WTC11 (cell line): Measurements from ENCODE around the gene ADPRS. TPM values are rescaled to one million over a fixed set of nuclear protein-coding genes. Genes with fewer than 3 reads are reported as not detected.

Experiments used
- ARID4B ChIP-seq: sonication (generic); formaldehyde crosslinking; IDR thresholded peaks from 2 replicates; pipeline ENCODE4 v1.8.0; 2023; ENCODE audit warnings: missing genetic modification reagents, mild to moderate bottlenecking, borderline replicate concordance
- ATF2 ChIP-seq: sonication (generic); formaldehyde crosslinking; IDR thresholded peaks from 2 replicates; pipeline ENCODE4 v1.8.1; 2022; ENCODE audit warnings: low read depth, missing genetic modification reagents, borderline replicate concordance
- ATF6 ChIP-seq: sonication (generic); formaldehyde crosslinking; IDR thresholded peaks from 2 replicates; pipeline ENCODE4 v1.8.1; 2023; ENCODE audit warnings: mild to moderate bottlenecking, missing genetic modification reagents
- CBFB ChIP-seq: sonication (generic); formaldehyde crosslinking; IDR thresholded peaks from 2 replicates; pipeline ENCODE4 v1.8.1; 2022; ENCODE audit warnings: mild to moderate bottlenecking, low read depth, missing genetic modification reagents
- EMX1 ChIP-seq: fragments of 250-450 bp; sonication (Bioruptor Pico); IDR thresholded peaks from 2 replicates; pipeline ENCODE4 v1.8.0; 2021; ENCODE audit warnings: mild to moderate bottlenecking
- ERG ChIP-seq: fragments of 250-450 bp; sonication (Bioruptor Pico); IDR thresholded peaks from 2 replicates; pipeline ENCODE4 v1.8.0; 2021; ENCODE audit warnings: mild to moderate bottlenecking
- ESRRA ChIP-seq: sonication (generic); formaldehyde crosslinking; IDR thresholded peaks from 2 replicates; pipeline ENCODE4 v1.8.1; 2022; ENCODE audit warnings: mild to moderate bottlenecking, missing genetic modification reagents, borderline replicate concordance
- FOXK1 ChIP-seq: sonication (generic); formaldehyde crosslinking; IDR thresholded peaks from 2 replicates; pipeline ENCODE4 v1.8.0; 2022; ENCODE audit warnings: mild to moderate bottlenecking, moderate library complexity, missing genetic modification reagents
- IRF1 ChIP-seq: sonication (generic); formaldehyde crosslinking; IDR thresholded peaks from 2 replicates; pipeline ENCODE4 v1.8.0; 2023; ENCODE audit warnings: missing genetic modification reagents
- MLX ChIP-seq: sonication (generic); formaldehyde crosslinking; IDR thresholded peaks from 2 replicates; pipeline ENCODE4 v1.8.1; 2023; ENCODE audit warnings: mild to moderate bottlenecking, missing genetic modification reagents, moderate library complexity
- MYBL2 ChIP-seq: sonication (generic); formaldehyde crosslinking; IDR thresholded peaks from 2 replicates; pipeline ENCODE4 v1.8.1; 2023; ENCODE audit warnings: mild to moderate bottlenecking, moderate library complexity, missing genetic modification reagents
- NR2C2 ChIP-seq: sonication (generic); formaldehyde crosslinking; IDR thresholded peaks from 2 replicates; pipeline ENCODE4 v1.8.0; 2022; ENCODE audit warnings: mild to moderate bottlenecking, missing genetic modification reagents
- RELA ChIP-seq: sonication (generic); formaldehyde crosslinking; IDR thresholded peaks from 2 replicates; pipeline ENCODE4 v1.8.1; 2022; ENCODE audit warnings: missing genetic modification reagents, mild to moderate bottlenecking, borderline replicate concordance
- SMAD3 ChIP-seq: sonication (generic); formaldehyde crosslinking; IDR thresholded peaks from 2 replicates; pipeline ENCODE4 v1.8.0; 2022; ENCODE audit warnings: missing genetic modification reagents, mild to moderate bottlenecking, borderline replicate concordance
- SP1 ChIP-seq: sonication (generic); formaldehyde crosslinking; conservative IDR thresholded peaks from 2 replicates; pipeline ENCODE4 v1.8.1; 2022; ENCODE audit warnings: missing genetic modification reagents
- TCF7 ChIP-seq: sonication (generic); formaldehyde crosslinking; IDR thresholded peaks from 2 replicates; pipeline ENCODE4 v1.8.0; 2022; ENCODE audit warnings: mild to moderate bottlenecking, low read depth, missing genetic modification reagents, moderate library complexity
- TEAD1 ChIP-seq: sonication (generic); formaldehyde crosslinking; IDR thresholded peaks from 2 replicates; pipeline ENCODE4 v1.8.0; 2022; ENCODE audit warnings: mild to moderate bottlenecking, missing genetic modification reagents
- ZBTB21 ChIP-seq: sonication (generic); formaldehyde crosslinking; IDR thresholded peaks from 2 replicates; pipeline ENCODE4 v1.8.1; 2023; ENCODE audit warnings: mild to moderate bottlenecking, missing genetic modification reagents, borderline replicate concordance
- ZNF219 ChIP-seq: sonication (generic); formaldehyde crosslinking; IDR thresholded peaks from 2 replicates; pipeline ENCODE4 v1.8.0; 2023; ENCODE audit warnings: missing genetic modification reagents, mild to moderate bottlenecking, borderline replicate concordance
- ZNF263 ChIP-seq: sonication (generic); formaldehyde crosslinking; IDR thresholded peaks from 2 replicates; pipeline ENCODE4 v1.8.1; 2022; ENCODE audit warnings: low read depth, mild to moderate bottlenecking, moderate library complexity, missing genetic modification reagents
- ZNF281 ChIP-seq: sonication (generic); formaldehyde crosslinking; IDR thresholded peaks from 2 replicates; pipeline ENCODE4 v1.8.0; 2023; ENCODE audit warnings: mild to moderate bottlenecking, missing genetic modification reagents
- ZNF671 ChIP-seq: fragments of 250-450 bp; sonication (Bioruptor Pico); IDR thresholded peaks from 2 replicates; pipeline ENCODE4 v1.8.0; 2021; ENCODE audit warnings: mild to moderate bottlenecking
- total RNA-seq: library from RNA; stranded (reverse); gene quantifications from 3 replicates; pipeline ENCODE4 v1.2.3, GENCODE V29; 2021

ADPRS gene
- total RNA-seq, 1 experiment from 2014 or later = 32.7 TPM

- TF ChIP-seq IRF1 (CRISPR knock-in tag) = peak; percentile 92
- peak; percentile 98 for TF ChIP-seq FOXK1
- 0 out of 2 replicates have a peak, but pooled peaks have one; percentile 71 for TF ChIP-seq TCF7
- no peak for TF ChIP-seq ZNF263 (CRISPR knock-in tag)
- TF ChIP-seq TEAD1 = peak; percentile 84
- peak; percentile 51; the same call in 1 of the 2 replicates for TF ChIP-seq ATF2
- TF ChIP-seq SP1 (CRISPR knock-in tag) = peak; percentile 99
- TF ChIP-seq ATF6 (CRISPR knock-in tag) = no peak
- TF ChIP-seq ESRRA = peak; percentile 86; the same call in 1 of the 2 replicates
- TF ChIP-seq ZBTB21 (CRISPR knock-in tag) = peak; percentile 94
- no peak for TF ChIP-seq ERG (CRISPR knock-in tag)
- peak; percentile 47; the same call in 1 of the 2 replicates for TF ChIP-seq MLX (CRISPR knock-in tag)
- peak; percentile 71; the same call in 1 of the 2 replicates for TF ChIP-seq SMAD3 (CRISPR knock-in tag)
- no peak; the same call in 1 of the 2 replicates for TF ChIP-seq ZNF281 (CRISPR knock-in tag)
- no peak for TF ChIP-seq NR2C2
- TF ChIP-seq EMX1 (CRISPR knock-in tag) = 0 out of 2 replicates have a peak, but pooled peaks have one; percentile 10
- peak; percentile 98 for TF ChIP-seq CBFB (CRISPR knock-in tag)
- TF ChIP-seq ZNF219 (CRISPR knock-in tag) = no peak
- TF ChIP-seq ARID4B = peak; percentile 94
- TF ChIP-seq MYBL2 (CRISPR knock-in tag) = peak; percentile 74; the same call in 1 of the 2 replicates
- no peak for TF ChIP-seq ZNF671 (CRISPR knock-in tag)
- TF ChIP-seq RELA (CRISPR knock-in tag) = peak; percentile 85; the same call in 1 of the 2 replicates
Observed at GRCh38 chr1:36088577-36089392, at the start of gene ADPRS (continued).
